Measurements from ENCODE around the gene GLYAT.
"Not testable (repeated sequence)": the region's sequence is repeated elsewhere in the genome, so short reads cannot be mapped to it uniquely, and the experiment has no call there.

The GLYAT gene

DNA sequence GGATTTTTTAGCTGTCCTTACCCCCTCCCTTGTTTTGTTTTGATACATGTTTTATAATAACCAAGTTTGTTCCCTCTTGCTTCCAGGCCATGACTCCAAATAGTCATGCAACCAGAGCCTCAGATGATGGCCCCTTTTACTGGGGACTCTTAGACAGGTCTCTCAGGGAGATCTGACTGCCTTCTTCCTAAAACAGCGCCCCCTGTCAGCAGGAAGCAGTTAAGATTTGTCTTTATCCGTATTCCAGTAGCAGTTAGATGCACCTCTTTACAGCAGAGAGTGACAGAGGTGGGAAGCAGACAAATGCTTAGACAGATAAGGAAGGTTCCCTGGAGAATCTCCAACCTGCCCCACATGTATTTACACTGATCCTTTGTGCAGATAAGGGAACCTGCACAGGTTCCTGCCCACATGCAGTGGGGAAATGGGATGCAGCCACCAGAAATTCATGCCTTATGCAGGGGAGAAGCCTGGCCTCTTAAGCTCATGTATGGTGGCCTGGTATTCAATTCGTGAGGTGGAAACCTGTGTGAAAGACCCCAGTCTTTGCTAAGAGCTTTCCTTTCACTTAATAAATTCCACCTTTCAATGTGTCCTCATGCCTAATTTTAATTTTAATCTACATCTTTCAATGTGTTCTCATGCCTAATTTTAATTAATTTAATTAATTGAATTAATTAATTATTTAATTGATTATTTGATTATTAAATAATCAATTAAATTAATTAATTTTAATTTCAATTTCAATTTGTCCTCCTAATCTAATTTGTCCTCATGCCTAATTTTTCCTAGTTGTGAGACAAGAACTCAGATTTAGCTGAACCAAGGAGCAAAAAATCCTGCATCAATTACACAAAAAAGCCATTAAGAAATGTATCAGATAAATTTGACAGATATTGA is 11.5 kb upstream of the GLYAT start:
- DNase-seq, result no peak

DNA sequence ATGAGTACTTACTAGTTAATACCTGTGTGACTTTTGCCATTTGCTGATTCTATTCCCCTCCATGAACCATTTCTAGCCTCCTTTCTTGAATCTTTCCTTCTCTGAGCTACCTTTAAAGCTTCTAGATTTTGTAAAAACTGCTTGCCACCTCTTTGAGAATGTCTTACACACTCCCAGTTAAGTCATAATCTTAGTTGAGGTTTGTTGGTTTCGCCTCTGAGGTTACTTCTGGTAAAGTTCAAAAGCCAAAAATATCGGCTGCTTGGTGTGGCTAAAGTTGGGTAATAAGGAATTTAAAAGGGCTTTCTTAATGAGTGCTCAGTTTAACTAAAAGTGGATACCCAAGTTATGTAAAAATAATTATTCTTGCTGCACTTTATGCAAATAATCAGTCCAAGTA is 10.4 kb upstream of the GLYAT start:
- DNase-seq, result no peak

DNA sequence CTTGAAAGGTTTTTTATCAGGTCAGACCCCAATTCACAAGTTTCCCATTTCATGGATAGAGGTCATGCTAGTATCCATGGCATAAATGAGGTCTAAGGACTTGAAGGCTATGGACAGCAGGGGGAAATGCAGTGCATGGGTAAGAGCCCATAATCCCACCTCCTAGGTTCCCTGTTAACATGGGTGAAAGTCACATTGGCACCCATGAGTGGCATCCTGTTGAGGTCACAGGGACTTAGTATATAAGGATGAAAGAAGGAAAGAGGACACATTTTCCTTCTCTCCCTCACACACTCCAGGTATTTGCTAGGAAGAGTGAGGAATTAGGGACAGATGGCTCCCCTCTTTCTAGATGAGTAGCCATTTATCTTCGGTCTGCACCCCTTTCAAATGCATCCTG is 9.4 kb upstream of the GLYAT start:
- DNase-seq, result no peak

DNA sequence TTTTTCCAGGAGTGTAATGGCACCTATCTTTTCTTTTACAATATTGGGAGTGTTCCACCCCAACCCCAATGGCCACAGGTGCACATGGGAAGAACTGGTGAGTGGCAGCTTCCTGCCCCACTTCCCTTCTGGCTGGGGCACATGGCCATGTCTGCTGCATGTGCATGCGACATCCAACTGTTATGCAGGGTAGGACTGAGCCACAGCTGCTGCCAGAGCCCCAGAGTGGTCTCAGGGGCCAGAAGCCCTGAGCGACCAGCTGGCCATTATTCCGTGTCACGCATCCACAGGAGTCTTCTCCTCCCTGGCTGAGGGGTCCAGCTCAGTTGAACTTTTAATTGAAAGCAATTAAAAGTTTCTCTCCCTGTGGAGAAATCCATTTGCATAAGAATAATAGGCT is 8.7 kb upstream of the GLYAT start:
- DNase-seq, result no peak

DNA sequence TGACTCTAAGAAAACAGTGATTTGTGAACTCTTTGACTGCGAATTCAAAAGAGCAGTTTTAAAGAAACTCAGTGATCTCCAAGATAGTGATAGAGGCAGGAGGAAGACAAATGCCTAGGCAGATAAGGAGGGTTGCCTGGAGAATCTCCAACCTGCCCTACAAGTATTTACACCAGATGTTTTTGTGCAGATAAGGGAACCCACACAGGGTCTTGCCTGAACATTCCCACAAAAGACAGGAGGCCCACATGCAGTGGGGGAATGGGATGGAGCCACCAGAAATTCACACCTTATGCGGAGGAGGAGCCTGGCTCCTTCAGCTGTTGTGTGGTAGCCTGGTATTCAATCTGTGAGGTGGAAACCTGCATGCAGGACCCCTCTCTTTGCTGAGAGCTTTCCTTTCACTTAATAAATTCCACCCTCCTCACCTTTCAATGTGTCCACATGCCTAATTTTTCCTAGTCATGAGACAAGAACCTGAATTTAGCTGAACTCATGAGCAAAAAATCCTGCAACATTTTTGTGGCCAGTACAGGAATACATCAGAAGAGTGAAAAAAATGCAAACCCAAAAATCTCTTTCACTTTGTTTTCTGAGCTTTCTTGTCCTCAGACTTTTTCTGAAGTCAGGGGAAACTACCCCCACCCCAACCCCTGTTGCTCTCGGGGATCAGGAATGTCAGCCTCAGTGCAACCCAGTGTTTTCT is 8.1 kb upstream of the GLYAT start:
- no peak for DNase-seq

DNA sequence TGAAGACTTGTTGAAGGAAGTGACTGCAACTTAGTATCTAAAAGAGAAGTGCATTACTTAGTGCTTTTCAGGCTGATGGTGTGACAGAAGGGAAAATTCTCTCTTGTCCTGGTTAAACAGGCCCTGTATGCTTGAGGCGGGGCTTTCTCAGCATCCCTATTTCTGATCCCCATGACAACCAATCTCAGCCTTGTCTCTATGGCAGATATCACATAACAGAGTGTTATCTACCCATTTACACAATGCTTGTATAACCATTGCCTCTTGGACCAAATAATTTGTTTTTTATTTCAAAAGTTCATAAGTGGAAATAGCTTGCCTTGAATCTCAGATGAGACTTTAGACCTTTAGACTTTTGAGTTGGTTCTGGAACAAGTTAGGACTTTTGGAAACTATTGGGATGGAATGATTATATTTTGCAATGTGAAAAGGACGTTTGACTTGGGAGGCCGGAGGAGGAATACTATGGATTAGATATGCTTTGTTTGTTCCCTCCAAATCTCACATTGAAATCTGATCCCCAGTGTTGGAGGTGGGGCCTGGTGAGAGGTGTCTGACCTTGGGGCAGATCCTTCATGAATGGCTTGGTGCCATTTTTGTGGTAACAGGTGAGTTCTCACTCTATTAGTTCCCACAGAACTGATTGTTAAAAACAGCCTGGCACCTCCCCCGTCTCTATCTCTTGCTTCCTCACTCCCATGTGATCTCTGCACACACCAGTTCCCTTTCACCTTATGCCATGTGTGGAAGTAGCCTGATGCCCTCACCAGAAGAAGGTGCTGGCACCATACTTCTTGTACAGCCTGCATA is 3.1 kb upstream of the GLYAT start:
- no peak for DNase-seq

DNA sequence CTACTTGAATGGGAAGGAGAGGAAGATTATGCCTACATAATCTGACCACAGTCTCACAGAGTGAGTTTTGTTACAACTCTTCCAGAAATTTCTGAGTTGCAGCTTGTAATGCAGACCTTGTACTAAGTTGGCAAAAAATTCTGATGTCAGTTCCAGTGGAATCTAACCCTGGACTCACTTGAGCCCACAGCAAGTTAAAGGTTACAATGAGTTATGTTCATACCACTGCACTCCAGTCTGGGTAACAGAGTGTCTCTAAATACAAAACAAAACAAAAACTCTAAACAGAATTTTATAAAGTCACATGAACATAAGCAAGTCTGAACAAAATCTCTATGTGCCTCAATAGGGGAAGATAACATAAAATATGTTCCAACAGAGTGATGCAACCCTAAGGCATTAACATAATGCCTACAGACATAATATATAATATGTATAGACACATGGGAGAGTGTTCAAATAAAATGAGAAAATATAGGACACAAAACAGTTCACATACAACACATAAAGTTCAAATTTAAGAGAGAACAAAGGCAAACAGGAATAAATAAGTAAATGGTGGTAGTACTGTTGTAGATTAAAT is 1.1 kb downstream of the GLYAT start:
- no peak for DNase-seq

DNA sequence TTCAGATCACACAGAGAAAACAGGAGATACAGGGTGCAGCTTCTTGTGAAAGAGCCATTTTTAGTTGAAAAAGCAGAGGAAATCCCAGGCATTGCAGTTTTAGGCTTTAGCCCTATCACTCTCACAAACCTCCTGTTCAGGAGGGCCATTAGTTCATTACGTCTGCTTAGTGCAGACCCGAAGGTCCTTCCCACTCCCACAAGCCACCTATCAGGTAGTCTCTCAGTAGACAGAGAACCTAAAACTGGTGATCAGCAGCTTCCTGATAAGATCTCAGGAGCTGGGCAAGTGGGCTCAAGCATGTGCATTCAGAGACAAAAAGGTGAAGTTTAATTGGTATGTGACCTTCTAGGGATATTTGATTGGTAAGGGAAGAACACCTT is 4.3 kb downstream of the GLYAT start:
- no peak for DNase-seq

DNA sequence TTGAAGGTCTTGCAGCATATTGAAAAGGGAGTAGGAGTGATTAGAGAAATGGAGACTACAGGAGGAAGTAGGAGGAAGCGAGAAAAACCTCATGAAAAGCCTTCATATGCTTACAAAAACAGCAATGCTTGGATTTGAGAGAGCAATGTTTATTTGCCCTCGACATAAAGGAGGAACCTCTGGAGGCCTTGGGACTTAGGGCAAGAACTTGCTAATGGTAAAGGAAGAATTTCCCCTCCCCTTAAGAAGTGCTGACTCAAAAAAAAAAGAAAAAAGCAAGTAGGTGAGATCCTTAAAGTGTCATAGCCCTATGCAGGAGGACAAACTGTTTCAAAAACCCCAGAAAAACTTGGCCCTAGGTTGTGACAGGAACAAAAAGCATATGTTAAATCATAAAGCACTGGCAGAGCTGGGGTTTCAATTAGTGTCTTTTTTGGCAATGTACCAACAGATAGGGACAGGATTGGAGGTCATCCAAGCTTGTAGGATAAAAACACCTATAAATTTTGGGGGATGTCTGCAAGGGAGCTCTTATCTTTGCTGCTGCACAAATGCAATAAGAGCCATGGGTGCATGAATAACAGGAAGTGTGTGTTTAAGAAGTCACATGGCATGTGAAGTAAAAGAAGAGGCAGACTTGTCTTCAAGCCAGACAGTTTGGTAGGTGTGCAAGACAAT is 4.9 kb downstream of the GLYAT start:
- no peak for DNase-seq

DNA sequence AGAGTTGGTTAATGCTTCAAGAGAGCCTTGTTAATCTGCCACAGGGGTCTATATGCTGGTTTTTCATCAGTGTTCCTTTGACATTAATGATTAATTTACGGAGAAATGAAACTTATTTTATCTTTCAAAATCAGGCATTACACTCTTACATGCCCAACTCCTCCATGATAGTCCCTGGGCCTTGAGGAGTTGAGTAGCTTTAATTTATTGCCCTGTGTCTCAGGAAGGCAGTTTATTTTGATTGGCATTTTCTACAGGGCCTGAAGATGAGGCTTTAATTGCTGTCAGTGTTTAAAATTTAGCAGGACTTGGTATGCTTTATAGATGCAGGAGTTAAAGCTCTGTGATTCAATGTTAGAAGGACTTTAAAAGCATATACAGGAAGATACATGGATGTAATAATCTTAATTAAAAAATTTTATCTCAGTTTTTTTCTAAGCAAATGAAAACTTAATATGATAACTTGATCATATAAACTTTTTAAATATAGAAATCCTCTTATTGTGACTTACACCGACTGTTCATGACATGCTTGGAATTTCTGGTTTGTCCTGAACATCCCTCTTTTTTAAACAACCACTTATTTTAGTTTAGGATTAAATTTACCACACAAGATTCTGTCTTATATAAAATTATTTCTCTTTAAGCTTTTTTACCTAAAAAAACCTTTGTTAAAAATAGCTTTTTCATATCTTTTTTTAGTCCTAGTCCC is 12.2 kb downstream of the GLYAT start:
- DNase-seq, result no peak

DNA sequence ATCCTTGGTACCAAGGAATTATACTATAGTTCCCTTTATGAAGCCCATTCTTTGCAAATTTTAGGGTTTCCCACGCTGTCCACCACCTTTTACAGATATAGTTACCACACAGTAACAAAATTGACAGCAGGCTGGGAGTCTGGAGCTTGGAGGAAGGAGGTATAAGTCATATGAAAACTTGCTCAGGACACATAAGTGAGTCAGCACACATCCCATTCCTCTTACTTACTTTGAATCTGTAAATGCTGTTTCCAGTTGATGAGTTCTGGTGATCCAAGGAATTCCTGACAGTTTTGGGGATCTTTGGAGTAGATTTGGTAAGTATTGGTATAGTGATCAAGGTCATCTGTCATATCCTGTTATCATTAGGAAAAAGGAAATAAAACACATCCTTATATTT is 19.2 kb downstream of the GLYAT start:
- no peak for DNase-seq

DNA sequence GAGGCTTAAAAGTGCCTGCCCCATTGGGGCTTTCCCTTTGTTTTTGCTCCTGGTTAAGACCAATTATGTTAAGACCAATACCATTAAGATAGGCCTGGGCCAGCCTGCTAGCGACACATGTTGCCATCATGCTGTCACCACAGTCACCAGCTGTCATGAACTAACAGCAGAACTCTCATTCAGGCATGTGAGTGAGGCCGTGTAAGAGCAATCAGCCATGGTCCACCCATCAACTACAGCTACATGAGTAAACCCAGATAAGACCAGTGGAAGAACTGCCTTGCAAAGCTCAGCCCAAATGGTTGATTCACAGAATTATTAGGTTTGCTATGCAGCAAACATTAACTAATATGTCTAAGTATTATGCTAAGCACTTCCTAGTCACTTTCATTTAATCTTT is 19.9 kb downstream of the GLYAT start:
- DNase-seq, result no peak

DNA sequence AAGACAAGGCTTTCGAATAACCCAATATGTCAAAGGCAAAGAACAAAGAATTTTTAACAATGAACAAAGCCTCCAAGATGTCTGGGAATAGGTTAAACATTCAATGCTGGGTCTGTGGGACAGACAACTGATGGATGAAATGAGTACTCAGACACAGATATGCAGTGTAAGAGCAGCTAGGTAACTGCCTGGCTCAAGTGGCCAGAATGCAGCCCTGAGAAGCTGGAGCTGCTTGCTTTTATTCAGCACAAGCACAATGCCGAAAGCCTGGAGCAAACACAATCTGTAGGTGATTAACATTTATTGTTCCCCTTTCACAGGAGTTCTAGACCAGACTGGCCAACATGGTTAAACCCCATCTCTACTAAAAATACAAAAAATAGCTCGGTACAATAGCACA is 24.0 kb downstream of the GLYAT start:
- DNase-seq, result no peak

DNA sequence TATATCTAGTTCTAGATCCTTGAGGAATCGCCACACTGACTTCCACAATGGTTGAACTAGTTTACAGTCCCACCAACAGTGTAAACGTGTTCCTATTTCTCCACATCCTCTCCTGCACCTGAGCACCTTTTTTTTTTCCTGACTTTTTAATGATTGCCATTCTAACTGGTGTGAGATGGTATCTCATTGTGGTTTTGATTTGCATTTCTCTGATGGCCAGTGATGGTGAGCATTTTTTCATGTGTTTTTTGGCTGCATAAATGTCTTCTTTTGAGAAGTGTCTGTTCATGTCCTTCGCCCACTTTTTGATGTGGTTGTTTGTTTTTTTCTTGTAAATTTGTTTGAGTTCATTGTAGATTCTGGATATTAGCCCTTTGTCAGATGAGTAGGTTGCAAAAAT is 34.9 kb downstream of the GLYAT start:
- DNase-seq, result not testable (repeated sequence)

DNA sequence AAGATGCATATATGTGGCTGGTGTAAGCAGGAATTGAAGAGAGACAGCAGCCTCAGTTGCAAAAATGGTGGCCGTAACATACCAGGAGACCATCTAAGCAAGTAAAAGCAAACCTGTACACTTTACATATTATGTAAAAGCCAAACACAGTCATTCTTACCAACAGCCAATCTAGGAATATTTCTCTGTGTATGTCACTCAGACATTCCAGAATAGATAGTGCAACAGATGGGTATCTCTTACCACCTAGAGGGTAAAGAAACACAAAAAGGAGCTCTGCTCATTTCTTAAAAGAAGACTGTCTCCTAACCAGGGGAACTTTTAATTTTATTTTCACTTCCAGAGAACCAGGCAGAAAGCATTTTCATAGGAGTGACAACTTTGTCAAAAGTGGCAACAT is 38.7 kb downstream of the GLYAT start:
- DNase-seq, result no peak

DNA sequence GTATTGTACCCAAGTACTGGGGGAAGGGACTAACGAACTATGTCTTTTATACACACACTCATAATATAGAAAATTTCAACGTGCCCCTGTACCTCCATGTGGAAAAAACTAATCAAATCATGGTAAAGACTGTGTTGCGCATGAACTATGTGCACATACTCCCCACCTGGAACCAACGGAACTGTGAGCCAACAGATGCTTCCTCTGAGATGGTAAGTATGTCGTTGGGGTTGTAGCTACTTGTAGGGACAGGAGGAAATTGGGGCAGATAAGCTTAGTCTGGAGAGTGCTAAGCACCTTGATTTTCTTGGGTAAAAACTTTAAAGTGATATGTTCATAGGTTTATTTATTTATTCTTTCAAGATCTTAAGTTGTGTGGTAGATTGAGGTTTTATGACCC is 40.1 kb downstream of the GLYAT start:
- DNase-seq, result no peak

DNA sequence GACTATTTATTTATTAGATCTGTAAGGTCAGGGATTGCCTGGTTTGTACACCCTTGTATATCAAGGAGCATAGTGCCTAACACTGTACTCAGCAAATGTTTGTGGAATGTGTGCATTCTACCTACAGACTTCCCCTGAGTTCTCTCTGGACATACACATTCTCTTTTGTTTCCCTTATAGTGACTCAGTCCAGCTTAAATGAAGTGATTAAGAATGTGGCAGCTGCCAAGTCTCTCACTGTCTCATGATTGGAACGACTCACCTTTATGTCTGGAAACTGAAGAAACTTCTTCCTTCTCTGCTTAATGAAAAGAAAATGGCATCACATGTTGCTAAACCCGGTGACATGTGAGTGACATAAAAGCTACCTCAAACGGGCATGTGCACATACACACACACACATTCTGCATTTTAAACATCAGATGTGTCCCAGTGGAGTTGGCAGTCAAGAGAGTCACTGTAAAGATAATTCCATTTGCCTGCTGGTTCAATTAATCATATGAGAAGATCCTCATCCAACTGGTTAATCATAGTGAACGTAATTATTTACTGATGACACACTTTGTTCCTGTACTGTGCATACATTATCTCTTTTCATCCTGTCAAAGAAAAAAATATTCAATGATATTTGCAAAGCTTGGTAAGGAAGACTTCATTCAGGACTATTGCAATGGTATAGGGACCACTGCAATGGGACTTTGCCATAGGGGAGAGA is 42.8 kb downstream of the GLYAT start:
- no peak for DNase-seq

DNA sequence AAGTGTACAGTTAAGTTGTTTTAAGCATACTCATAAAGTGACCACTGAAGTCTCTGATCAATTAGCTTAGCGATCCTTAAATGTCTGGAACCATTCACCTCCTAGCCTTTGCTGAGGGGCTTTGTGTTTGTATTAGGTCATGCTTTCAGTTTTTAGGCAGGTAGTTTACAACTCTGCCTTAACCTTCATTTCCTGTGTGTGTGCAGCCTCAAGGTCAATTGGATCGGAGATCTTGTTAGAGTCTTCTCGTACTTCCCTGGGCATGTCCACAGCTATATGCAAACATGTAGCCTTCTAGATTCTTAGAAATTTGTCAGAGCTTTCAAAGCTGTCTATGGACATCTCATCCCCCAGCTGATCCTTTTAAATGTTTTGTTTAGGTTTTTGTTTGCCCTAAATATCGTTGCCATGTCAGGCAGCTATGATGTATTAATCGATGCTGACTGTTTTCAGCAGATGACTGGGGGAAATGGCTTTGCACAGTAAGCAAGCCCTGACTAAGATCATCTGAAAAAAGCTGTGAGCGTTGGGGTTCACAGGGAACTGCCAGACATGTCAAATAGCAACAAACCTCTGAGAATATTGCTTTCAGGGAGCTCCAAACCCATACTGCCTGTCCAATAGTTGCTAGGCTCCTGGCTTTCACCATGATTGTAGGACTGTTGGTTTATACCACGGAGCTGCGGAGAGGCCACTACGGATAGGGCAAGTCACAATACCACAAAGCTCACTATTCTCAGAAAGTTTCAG is 45.6 kb downstream of the GLYAT start:
- no peak for DNase-seq

DNA sequence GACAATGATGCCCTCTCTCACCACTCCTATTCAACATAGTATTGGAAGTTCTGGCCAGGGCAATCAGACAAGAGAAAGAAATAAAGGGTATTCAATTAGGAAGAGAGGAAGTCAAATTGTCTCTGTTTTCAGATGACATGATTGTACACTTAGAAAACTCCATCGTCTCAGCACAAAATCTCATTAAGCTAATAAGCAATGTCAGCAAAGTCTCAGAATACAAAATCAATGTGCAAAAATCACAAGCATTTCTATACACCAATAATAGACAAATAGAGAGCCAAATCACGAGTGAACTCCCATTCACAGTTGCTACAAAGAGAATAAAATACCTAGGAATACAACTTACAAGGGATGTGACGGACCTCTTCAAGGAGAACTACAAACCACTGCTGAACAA is 49.1 kb downstream of the GLYAT start:
- not testable (repeated sequence) for DNase-seq

DNA sequence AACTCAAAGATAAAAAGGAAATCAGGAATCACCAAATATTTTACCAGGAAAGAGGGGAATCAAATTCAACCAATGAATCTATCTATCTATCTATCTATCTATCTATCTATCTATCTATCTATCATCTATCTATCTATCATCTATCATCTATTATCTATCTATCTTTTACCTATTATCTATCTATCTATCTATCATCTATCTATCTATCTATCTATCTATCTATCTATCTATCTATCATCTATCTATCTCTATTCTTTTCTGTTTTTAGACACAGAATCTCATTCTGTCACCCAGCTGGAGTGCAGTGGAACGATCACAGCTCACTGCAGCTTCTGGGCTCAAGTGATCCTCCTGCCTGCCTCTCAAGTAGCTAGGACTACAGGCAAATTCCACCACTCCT is 54.2 kb downstream of the GLYAT start:
- DNase-seq, result not testable (repeated sequence)

Measured in activated CD4-positive, CD25-positive, alpha-beta regulatory T cell treated with anti-CD3 and anti-CD28 coated beads, Interleukin-2, amount 50 U/mL, for 72 hours (primary cell).